Uterus (tissue), 4 donors: ENCODE results near the gene ATAD2B. TPM values are rescaled to one million over a fixed set of nuclear protein-coding genes. Genes with fewer than 3 reads are reported as not detected.
"Not testable (repeated sequence)": the region's sequence is repeated elsewhere in the genome, so short reads cannot be mapped to it uniquely, and the experiment has no call there.

ENCODE experiments used
- DNase-seq, 2 donors: peaks; one replicate each; pipeline ENCODE4 v3.0.0-alpha.2; 2019 to 2020
- H3K27ac ChIP-seq, 2 donors: fragments of 200-600 bp; sonication (generic); 1 replicate in 1 of 2; 2 replicates in 1 of 2; pipeline ENCODE4 v1.5.1; 2016 to 2018
- H3K27me3 ChIP-seq, 2 donors: fragments of 200-600 bp; sonication (generic); one replicate each; pipeline ENCODE4 v1.5.1; 2018 to 2019; ENCODE audit warnings: control low read depth in 1 of 2
- H3K36me3 ChIP-seq, 2 donors: fragments of 200-600 bp; sonication (generic); one replicate each; pipeline ENCODE4 v1.5.1; 2019; ENCODE audit warnings: control low read depth in 1 of 2
- H3K4me1 ChIP-seq, 2 donors: fragments of 200-600 bp; sonication (generic); one replicate each; pipeline ENCODE4 v1.5.1; 2018 to 2019; ENCODE audit warnings: control low read depth in 1 of 2
- H3K4me3 ChIP-seq, 2 donors: fragments of 200-600 bp; sonication (generic); 1 replicate in 1 of 2; 2 replicates in 1 of 2; pipeline ENCODE4 v1.5.1; 2018 to 2019; ENCODE audit warnings: mild to moderate bottlenecking in 1 of 2
- H3K9me3 ChIP-seq, 2 donors: fragments of 200-600 bp; sonication (generic); one replicate each; pipeline ENCODE4 v1.5.1; 2019; ENCODE audit warnings: control low read depth in 1 of 2
- POLR2A ChIP-seq, 2 donors: fragments of 450-650 bp; IDR thresholded peaks; one replicate each; pipeline ENCODE4 v1.6.1; 2016; ENCODE audit warnings: antibody characterized with exemption in 2 of 2, mild to moderate bottlenecking in 1 of 2, moderate library complexity in 1 of 2
- intact Hi-C: fragments of 100-400 bp; cut with DNase I; formaldehyde crosslinking; loops from one replicate; pipeline ENCODE4 v1.15.1; 2023; ENCODE audit warnings: low total_unique reads
- total RNA-seq, 4 donors: library from RNA; depleted of rRNA in 3 of 4; stranded (reverse); fragments of >200 nt in 3 of 4; gene quantifications; one replicate each; pipeline versions ENCODE4 v1.1.0 to v1.2.4, GENCODE V29; 2014 to 2023
- TF ChIP-seq, protein P1 (sequence below), 4 experiments: fragments of 200-600 bp in 2 of 4; fragments of 450-650 bp in 2 of 4; sonication (generic) in 2 of 4; IDR thresholded peaks; one replicate each; pipeline ENCODE4 v1.5.1; 2016 to 2019; ENCODE audit warnings: antibody characterized with exemption in 4 of 4, mild to moderate bottlenecking in 2 of 4, moderate library complexity in 1 of 4
- donor health status: DM: yes; HTN: yes; CAD: no.

ATAD2B gene
- total RNA-seq, 4 donors from 2014 or later: 14.1 to 67.5 (median 32.3) TPM

DNA sequence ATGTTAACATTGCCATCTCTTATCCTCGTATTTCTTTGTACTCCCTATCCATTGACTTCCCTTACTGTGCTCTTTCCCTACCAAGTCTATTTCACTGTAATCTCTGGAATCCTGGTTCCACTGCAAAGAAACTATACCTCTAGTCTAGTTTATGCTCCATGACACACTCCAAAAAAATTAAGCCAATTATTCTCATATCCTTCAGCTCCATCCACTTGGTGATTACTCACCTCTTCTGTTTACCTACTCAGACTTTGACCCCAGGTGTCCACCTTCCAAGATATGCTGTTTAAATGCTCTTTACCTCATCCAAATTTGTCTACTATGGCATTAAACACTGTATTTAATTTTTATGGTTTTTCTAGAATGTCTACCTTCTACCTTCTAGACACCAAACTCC, 137.9 kb downstream of the ATAD2B start:
- no peaks in the 10 kb centered on the region for H3K4me1 ChIP-seq
- no peak for TF ChIP-seq POLR2A (IDR thresholded peaks at IDR 0.05)
- TF ChIP-seq, protein P1, sequence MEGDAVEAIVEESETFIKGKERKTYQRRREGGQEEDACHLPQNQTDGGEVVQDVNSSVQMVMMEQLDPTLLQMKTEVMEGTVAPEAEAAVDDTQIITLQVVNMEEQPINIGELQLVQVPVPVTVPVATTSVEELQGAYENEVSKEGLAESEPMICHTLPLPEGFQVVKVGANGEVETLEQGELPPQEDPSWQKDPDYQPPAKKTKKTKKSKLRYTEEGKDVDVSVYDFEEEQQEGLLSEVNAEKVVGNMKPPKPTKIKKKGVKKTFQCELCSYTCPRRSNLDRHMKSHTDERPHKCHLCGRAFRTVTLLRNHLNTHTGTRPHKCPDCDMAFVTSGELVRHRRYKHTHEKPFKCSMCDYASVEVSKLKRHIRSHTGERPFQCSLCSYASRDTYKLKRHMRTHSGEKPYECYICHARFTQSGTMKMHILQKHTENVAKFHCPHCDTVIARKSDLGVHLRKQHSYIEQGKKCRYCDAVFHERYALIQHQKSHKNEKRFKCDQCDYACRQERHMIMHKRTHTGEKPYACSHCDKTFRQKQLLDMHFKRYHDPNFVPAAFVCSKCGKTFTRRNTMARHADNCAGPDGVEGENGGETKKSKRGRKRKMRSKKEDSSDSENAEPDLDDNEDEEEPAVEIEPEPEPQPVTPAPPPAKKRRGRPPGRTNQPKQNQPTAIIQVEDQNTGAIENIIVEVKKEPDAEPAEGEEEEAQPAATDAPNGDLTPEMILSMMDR (IDR thresholded peaks at IDR 0.05): no peak
- no peaks in the 10 kb centered on the region for H3K36me3 ChIP-seq
- no peaks in the 10 kb centered on the region for H3K27me3 ChIP-seq
- no peaks in the 10 kb centered on the region for H3K9me3 ChIP-seq
- intact Hi-C loops: no loop called here
- H3K4me3 ChIP-seq: no peak overlapping the region
- no peak overlapping the region for H3K27ac ChIP-seq
- no peak for DNase-seq

DNA sequence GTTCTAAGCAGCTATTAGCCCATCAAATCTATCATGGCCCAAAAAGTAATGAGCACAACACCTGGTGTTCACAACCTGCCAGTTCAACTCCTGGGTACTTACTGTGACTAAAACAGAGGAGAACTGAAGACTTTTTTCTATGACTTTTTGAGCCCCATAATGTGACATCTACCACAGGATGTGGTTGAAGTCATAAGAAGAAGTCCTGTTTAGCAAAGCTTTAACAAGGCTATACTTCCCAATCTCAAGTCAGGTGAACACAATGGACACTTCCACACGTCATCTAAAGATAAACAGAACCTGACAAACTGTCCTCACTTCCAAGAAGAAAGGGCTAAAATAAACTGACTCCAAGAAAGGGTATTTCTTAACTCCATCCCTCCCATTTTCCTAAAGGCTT, 138.8 kb downstream of the ATAD2B start:
- TF ChIP-seq POLR2A (IDR thresholded peaks at IDR 0.05): no peak
- TF ChIP-seq, protein P1 (IDR thresholded peaks at IDR 0.05): no peak
- intact Hi-C loops: no loop called here
- H3K4me3 ChIP-seq: no peak overlapping the region
- no peaks in the 10 kb centered on the region for H3K9me3 ChIP-seq
- H3K4me1 ChIP-seq: no peaks in the 10 kb centered on the region
- H3K27me3 ChIP-seq: no peaks in the 10 kb centered on the region
- H3K36me3 ChIP-seq: no peaks in the 10 kb centered on the region
- no peak overlapping the region for H3K27ac ChIP-seq
- no peak for DNase-seq

DNA sequence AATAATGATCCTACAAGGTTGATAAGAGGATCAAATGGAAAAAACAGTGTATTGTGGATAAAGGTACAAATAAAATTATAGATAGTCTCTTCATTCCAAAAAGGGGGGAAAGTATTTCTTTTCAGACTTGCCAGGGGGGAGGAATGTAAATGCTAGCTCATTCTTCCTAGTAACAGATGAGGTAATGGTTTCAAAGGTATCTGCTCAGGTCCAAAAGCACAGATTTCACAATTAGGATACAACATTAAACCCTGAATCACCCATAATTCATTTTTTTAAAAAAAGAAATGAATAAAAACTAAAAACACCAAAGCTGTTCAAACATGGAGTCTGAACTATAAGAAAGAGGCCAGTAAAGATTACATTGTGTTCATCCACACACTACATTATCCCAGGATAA, 142.0 kb downstream of the ATAD2B start:
- Histone ChIP-seq H3K36me3 (no peaks in the 10 kb centered on the region), H3K27ac (no peak overlapping the region), H3K4me3 (no peak overlapping the region), H3K9me3 (no peaks in the 10 kb centered on the region), H3K27me3 (no peaks in the 10 kb centered on the region), H3K4me1 (no peaks in the 10 kb centered on the region)
- intact Hi-C loops: no loop called here
- no peak for DNase-seq
- TF ChIP-seq, protein P1 (IDR thresholded peaks at IDR 0.05): no peak
- no peak for TF ChIP-seq POLR2A (IDR thresholded peaks at IDR 0.05)

DNA sequence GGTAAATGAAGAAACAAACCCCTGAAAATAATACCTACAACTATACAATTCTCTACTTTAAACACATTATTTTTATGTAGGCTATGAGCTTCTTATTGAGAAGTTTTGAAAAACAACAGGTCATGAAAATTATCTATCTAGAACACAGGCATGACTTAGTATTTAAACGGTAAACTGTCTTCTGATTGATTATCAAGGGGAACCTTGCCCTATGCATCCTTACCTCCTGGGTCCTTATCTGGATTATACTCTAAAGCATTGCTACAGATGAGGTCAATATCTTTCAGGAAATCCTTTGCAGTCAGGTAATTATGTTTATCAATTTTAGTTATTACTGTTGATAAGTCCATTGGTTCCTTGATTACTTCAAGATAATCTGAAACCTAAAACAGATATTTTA, 144.3 kb downstream of the ATAD2B start:
- H3K36me3 ChIP-seq: no peaks in the 10 kb centered on the region
- no peak overlapping the region for H3K27ac ChIP-seq
- H3K4me3 ChIP-seq: no peak overlapping the region
- no peaks in the 10 kb centered on the region for H3K9me3 ChIP-seq
- no peak for DNase-seq
- no peaks in the 10 kb centered on the region for H3K4me1 ChIP-seq
- no peaks in the 10 kb centered on the region for H3K27me3 ChIP-seq
- intact Hi-C loops: no loop called here
- TF ChIP-seq, protein P1 (IDR thresholded peaks at IDR 0.05): no peak
- TF ChIP-seq POLR2A (IDR thresholded peaks at IDR 0.05): no peak

DNA sequence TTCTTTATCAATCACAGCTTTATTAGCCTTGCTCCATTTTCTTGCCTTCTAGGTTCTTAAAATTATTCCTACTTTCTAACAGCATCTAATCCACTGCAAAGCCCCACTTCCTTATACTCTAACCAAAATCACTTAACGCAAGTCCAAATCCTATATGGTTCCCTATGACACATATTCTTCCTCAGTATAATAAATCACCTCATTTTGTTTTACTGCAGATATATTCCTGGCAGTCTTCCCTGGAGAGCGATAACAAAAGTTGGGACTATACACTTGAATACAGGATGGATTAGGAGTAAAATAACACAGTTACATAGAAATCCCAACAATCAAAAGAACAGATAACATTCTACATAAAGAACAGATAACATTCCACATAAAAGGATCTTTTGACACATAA, 144.8 kb downstream of the ATAD2B start:
- Histone ChIP-seq H3K27ac (no peak overlapping the region), H3K4me3 (no peak overlapping the region), H3K27me3 (no peaks in the 10 kb centered on the region), H3K9me3 (no peaks in the 10 kb centered on the region), H3K36me3 (no peaks in the 10 kb centered on the region), H3K4me1 (no peaks in the 10 kb centered on the region)
- intact Hi-C loops: no loop called here
- TF ChIP-seq POLR2A (IDR thresholded peaks at IDR 0.05): no peak
- TF ChIP-seq, protein P1 (IDR thresholded peaks at IDR 0.05): no peak
- DNase-seq: no peak

DNA sequence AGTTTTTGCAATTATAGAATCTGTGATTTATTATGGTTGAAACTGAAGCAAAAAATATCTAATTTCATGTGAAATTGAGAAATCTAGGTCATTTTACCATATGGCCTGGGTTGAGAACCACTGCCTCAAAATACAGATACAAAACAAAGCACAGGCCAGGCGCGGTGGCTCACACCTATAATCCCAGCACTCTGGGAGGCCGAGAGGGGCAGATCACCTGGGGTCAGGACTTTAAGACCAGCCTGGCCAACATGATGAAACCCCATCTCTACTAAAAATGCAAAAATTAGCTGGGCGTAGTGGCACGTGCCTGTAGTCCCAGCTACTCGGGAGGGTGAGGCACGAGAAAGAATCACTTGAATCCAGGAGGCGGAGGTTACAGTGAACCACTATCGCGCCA, 146.5 kb downstream of the ATAD2B start:
- H3K36me3 ChIP-seq, H3K27ac ChIP-seq, DNase-seq, H3K9me3 ChIP-seq, H3K4me1 ChIP-seq, intact Hi-C loops, H3K4me3 ChIP-seq, H3K27me3 ChIP-seq: not testable (repeated sequence)
